Stimulated activated CD8-positive, alpha-beta memory T cell treated with anti-CD3 and anti-CD28 coated beads, Interleukin-15, amount 100 ng/mL, for 4 hours (primary cell): ENCODE results near the gene TTC13.
A peak's percentile ranks its signal among the peaks of the same experiment; 100 is the strongest.

ENCODE experiments used
- DNase-seq, 2 donors: peaks; one replicate each; pipeline ENCODE4 v3.0.0-alpha.2; 2020; ENCODE audit warnings: low read depth in 2 of 2

TTC13 gene

DNA sequence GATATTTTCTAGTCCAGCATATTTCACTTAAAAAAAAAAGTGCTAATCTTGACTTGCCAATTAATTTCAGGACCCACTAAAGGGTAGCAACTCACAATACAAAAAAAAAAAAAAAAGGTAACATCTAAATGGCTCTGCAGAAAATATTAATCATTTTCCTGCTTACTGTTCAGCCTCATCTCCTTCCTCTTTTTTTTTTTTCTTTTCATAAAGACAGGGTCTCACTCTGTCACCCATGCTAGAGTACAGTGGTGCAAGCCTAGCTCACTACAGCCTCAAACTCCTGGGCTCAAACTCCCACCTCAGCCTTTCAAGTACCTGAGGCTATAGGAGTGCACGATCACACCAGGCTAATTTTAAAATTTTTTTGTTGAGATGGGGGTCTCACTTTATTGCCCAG lies 30.4 kb downstream of the TTC13 start:
- no peak for DNase-seq

GRCh38 chr1:230943048-230943593 lies 35.5 kb downstream of the TTC13 start:
- no peak for DNase-seq

DNA sequence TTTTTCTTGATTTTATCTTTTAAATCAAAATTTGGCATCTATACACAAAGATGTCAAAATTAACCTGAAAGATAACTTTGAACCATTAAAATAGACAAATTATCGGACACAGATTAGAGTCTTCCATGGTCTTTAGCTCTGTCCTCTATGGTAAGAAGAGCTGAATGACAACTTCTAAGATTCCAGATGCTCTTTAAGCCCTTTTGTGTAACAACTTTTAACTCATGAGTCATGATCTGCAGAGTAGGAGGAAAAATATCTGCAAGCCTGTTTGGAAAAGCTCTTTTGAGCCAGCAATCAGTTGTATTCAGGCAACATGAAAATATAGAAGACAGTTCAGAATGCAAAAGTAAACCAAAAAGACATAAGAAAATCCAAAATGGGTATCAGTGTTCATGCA lies 37.8 kb downstream of the TTC13 start:
- no peak for DNase-seq

DNA sequence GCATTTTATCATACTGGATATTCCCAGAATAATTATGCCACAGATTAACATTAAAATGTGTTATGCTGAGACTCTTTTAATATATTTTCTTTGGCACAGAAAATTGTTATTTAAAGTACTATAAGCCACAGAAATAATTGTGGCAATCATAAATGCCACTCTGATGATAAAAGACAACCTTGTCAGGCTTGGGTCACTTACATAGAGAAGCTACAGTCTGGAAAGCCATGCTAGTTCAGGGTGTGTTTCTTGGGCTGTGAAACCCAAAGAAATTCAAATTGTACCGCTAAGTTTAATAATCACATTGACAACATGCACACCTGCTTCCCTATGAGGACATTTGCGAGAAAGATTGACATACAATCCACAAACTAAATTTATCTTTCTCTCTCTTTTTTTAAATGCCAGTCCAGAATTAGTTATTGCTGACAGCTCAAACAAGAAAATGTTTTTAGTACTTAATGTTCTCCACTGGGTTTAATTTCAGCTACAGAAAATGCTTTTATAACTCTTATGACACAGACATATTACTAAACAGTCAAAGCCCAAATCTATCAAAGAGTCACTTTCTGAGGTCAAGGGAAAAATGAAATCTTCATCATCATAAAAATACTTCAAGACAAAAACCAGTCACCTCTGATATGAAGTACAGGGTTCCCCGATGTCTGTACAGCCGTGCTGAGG lies 38.7 kb downstream of the TTC13 start:
- DNase-seq: no peak

- DNase-seq: no peak
Measured at GRCh38 chr1:230938924-230939368, 39.7 kb downstream of the TTC13 start.

DNA sequence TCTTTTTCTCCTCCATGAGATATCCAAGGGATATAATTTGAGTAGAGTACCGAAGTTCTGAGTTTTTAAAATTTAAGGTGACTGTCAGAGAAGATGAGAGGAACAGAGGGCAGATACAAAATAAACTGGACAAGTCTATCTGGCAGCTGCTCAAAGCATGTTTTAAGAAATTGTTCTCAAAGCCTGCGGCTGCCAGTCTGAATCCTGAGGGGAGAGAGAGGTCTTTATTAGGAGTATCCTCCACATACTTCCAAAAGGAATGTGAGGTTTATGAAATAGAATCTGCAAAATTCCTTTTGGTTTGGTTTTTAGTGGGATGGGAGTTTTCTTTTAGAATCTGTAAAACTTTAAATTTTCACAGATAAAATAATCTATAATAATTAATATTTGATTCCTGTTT lies 41.3 kb downstream of the TTC13 start:
- DNase-seq: no peak

GRCh38 chr1:230936475-230936874 lies 42.2 kb downstream of the TTC13 start:
- DNase-seq: no peak

DNA sequence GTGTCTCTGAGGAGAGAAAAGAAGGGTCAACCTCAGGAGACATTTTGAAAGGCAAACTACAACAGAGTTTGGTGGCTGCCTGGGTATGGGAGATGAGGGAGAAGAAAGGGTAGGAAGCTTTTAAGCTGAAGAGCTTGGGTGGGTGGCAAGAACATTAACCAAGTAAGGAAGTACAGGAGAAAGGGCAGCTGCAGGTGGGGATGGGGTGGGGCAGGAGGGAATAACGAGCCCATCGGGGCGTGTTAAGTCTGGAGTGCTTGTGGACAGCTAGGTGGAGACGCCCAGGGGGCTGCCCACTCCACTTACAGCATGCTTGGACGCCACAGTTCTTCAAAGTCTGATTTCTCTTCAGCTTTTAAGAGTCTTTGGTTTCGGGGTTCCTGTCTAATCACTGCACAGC lies 42.8 kb downstream of the TTC13 start:
- DNase-seq: no peak

GRCh38 chr1:230930986-230931385 lies 47.7 kb downstream of the TTC13 start:
- no peak for DNase-seq

DNA sequence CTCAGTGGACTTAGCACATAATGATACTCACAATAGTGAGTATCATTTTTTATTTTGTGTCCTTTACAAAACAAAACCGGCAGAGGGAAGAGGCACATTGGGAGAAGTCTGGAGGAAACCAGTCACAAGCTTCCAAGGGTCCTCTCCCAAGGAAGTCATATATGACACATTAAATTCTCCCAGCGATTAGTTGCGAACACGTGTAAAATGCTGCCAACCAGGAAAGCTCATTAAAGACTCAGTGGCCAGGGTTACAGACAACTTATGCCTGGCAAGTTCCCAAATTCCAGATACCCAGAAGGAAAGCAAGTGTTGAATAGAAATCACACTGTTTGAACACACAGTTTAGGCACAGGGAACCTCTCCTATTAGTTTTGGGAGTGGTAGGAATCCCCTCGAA lies 52.5 kb downstream of the TTC13 start:
- DNase-seq: no peak

- no peak for DNase-seq
Measured at GRCh38 chr1:230925608-230926007, 53.1 kb downstream of the TTC13 start.

- no peak for DNase-seq
Measured at GRCh38 chr1:230923176-230923575, 55.5 kb downstream of the TTC13 start.

DNA sequence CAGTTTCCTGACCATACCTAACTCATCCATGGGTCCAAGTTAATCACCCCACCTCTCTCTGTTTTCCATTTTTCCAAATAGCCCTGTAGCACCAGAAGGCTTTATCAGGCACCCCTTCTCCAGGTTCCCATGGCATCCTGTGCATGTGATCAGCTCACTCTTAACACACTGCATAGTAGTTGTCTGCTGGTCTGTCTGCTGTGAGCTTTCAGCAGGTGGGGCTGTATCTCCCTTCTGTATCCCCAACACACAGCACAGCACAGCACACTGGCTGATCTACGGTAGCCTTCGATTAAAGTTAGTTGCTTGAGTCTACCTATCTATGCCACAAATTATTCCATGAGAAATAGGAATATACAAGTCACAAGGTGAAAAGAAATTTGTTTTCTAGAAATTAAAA lies 56.0 kb downstream of the TTC13 start:
- no peak for DNase-seq

- no peak for DNase-seq
Measured at GRCh38 chr1:230919207-230919606, 59.5 kb downstream of the TTC13 start.

DNA sequence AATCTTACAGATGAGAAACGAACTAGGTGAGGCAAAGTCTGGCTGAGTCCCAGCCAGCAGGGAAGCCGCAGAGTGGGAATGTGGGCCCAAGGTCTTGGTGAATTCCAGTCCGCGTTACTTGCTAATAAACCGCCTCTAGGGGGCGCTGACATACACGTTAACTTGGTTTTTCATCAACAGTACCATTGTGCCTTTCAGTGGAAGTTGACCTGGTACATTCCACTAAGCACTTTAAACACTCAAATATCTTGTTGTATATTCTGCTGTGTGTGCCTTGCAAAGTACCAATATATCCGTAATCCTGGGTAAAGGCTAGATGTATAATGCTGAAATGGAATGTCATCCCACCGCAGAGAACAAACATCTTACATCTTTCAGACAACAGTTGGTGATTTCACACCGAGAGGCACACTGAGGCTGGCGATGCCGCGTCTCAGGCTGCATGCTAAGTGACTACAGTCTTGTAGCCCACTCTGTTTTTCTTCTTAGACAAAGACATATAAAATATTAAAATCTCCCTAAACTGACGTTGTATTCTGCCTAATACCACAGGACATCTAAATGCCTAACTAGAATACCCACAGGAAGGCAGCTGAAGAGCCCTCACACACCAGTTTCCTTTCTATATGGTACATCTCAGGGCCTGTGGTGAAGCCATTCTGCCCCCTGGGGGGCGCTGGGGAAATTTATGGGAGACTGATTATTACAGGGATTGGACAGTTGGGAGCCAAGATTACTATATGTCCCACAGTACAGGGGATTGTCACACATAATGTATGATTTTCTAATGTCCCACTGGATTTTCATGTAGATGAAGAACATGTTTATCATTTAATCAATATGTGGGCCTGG lies 61.2 kb downstream of the TTC13 start:
- peak; percentile 13 to 54 for DNase-seq

DNA sequence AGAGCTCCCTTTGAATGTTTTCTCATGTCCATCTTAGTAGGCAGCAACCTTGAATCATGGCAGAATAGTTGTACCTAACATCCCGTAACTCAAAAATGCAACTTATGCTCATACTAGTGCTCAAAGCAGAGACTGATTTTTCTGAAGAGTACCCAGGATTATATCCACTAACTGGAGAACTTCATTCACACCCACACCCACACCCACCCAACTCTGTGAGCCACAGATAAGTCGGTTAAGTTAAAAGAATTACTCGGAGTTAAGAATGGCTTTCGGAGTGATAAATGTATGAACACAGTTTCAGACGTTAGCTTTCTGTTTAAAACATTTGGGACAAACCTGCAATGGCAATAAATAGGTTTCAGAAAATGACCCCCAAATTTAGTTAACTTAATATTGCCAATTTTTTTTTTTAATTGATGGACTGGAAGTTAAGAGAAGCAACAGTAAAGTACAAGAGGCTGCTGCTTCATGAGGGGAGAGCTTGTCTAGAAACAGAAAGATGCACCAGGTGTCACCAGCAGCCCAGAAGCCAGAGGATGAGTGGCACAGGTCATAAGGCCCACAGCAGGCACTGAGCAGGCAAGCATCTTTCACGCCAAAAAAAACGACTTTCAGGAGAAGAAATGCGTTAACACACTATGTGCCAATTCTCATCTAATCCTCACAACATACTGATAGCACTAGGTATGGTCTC lies 61.9 kb downstream of the TTC13 start:
- no peak for DNase-seq

DNA sequence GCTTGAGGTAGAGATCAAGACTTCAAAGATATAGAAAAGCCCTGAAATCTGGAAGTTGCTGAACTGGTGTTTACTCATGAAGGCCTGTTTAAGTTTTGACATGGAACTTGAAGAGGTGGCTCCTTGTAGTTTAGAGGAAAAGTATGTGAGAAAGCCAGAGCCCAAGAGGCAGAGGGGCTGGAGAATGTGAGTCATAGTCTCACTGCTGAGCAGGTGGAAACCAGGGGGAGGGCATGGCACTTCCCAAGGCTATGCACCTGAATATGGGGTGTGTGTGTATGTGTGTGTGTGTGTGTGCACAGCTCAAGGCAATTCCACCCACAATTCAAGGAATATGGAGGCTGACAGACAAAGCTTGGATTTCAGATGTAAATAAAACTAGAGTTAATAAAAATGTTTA lies 63.6 kb downstream of the TTC13 start:
- DNase-seq: no peak

DNA sequence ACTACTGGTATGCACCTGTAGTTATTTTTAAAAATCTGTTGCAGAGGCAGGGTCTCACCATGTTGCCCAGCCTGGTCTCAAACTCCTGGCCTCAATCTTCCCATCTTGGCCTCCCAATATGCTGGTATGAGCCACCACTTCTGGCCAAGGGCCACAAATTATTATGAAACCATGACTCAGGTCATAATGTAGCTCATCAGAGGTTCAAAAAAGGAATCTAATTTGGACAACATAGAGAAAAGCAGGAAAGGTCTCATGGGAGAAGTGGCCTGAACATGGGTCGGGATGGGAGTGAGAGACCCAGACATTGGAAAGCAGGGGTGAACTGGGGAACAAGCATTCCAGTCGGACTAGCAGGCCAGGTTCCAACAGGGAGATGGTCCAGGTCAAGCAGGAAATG lies 65.2 kb downstream of the TTC13 start:
- no peak for DNase-seq

GRCh38 chr1:230910755-230911117 lies 67.9 kb downstream of the TTC13 start:
- DNase-seq: no peak

- DNase-seq: no peak
Measured at GRCh38 chr1:230909974-230910754, 68.5 kb downstream of the TTC13 start.

- DNase-seq: no peak
Measured at GRCh38 chr1:230907472-230908205, 71.0 kb downstream of the TTC13 start.
